Adrenal gland (tissue), 5 donors: ENCODE data around the gene C10orf53.

ENCODE experiments used
- POLR2A ChIP-seq, 2 donors: fragments of 450-650 bp; IDR thresholded peaks; one replicate each; pipeline ENCODE4 v1.6.1; 2017; ENCODE audit warnings: antibody characterized with exemption in 2 of 2, mild to moderate bottlenecking in 2 of 2, moderate library complexity in 1 of 2
- TF ChIP-seq, protein P1 (sequence below), 6 experiments: fragments of 450-650 bp in 4 of 6; fragments of 200-600 bp in 2 of 6; sonication (generic) in 1 of 6; IDR thresholded peaks; 1 replicate in 5 of 6; 2 replicates in 1 of 6; pipeline versions ENCODE4 v1.5.1 to v1.8.0; 2016 to 2021; ENCODE audit warnings: antibody characterized with exemption in 6 of 6, mild to moderate bottlenecking in 2 of 6, moderate library complexity in 1 of 6
- donor health status: DM: no; HTN: no; CAD: no.

DNA sequence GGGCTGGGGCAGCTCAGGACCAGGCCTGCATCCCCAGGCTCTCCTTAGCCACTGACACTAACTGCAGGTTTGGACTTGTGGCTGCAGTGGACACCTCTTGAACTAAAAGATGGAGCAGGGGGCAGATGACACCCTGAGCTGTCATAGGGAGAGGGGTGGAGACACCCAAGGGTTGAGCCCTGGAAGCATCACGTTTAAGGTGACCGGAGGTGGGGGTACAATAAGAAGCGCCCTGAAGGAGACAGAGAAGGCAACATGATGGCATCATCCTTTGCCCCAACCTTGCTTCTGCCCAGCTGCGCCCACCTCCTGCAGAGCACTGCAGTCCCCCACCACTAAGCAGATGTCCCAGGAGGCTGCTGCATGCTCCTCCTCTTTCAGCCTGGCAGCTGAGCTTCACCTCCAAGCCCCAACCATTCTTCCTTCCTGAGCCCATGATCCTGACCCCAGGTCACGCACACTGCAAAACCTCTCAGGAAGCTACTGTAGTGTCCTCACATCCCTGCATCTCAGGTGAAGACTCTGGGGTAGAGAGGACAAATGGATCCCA lies 57.2 kb downstream of the C10orf53 start:
- TF ChIP-seq, protein P1, sequence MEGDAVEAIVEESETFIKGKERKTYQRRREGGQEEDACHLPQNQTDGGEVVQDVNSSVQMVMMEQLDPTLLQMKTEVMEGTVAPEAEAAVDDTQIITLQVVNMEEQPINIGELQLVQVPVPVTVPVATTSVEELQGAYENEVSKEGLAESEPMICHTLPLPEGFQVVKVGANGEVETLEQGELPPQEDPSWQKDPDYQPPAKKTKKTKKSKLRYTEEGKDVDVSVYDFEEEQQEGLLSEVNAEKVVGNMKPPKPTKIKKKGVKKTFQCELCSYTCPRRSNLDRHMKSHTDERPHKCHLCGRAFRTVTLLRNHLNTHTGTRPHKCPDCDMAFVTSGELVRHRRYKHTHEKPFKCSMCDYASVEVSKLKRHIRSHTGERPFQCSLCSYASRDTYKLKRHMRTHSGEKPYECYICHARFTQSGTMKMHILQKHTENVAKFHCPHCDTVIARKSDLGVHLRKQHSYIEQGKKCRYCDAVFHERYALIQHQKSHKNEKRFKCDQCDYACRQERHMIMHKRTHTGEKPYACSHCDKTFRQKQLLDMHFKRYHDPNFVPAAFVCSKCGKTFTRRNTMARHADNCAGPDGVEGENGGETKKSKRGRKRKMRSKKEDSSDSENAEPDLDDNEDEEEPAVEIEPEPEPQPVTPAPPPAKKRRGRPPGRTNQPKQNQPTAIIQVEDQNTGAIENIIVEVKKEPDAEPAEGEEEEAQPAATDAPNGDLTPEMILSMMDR (IDR thresholded peaks at IDR 0.05), result no peak
- no peak for TF ChIP-seq POLR2A (IDR thresholded peaks at IDR 0.05)
